ENCODE results near the gene SLC17A2.

Gene SLC17A2

GRCh38 chr6:25896252-25896651, 34.2 kb downstream of the SLC17A2 start:
- ChIA-PET CTCF (no interaction called here), POLR2A (no interaction called here)
- no peak for DNase-seq (ENCODE audit: low read depth, low spot score)
- H3K4me3 ChIP-seq (ENCODE audit: low read depth, low read length): no peak overlapping the region
- TF ChIP-seq CTCF (IDR thresholded peaks at IDR 0.05; ENCODE audit: insufficient read depth, low read length, missing control alignments): no peak

GRCh38 chr6:25895771-25896170, 34.7 kb downstream of the SLC17A2 start:
- ChIA-PET POLR2A (no interaction called here), CTCF (no interaction called here)
- DNase-seq (ENCODE audit: low read depth, low spot score): no peak
- H3K4me3 ChIP-seq (ENCODE audit: low read depth, low read length): no peak overlapping the region
- TF ChIP-seq CTCF (IDR thresholded peaks at IDR 0.05; ENCODE audit: insufficient read depth, low read length, missing control alignments): no peak

GRCh38 chr6:25893778-25894177, 36.7 kb downstream of the SLC17A2 start:
- TF ChIP-seq CTCF (IDR thresholded peaks at IDR 0.05; ENCODE audit: insufficient read depth, low read length, missing control alignments): no peak
- no peak overlapping the region for H3K4me3 ChIP-seq (ENCODE audit: low read depth, low read length)
- DNase-seq (ENCODE audit: low read depth, low spot score): no peak
- ChIA-PET CTCF (interaction anchor here (1.1 to 1.4 kb wide), 2 partner anchors 107 to 174 kb away, joined by 3 to 4 read pairs; no protein-coding TSS in a partner anchor), POLR2A (no interaction called here)

- H3K4me3 ChIP-seq (ENCODE audit: low read depth, low read length): no peak overlapping the region
Measured at GRCh38 chr6:25892877-25893276, 37.6 kb downstream of the SLC17A2 start.

GRCh38 chr6:25889877-25890853, 40.3 kb downstream of the SLC17A2 start:
- no peak for DNase-seq (ENCODE audit: low read depth, low spot score)
- CTCF ChIA-PET: interaction anchor here (0.6 to 2.0 kb wide), 4 partner anchors 16 to 667 kb away, joined by 3 to 6 read pairs (median 4); no protein-coding TSS in a partner anchor
- peak; percentile 12 for TF ChIP-seq CTCF (IDR thresholded peaks at IDR 0.05; ENCODE audit: insufficient read depth, low read length, missing control alignments)
- POLR2A ChIA-PET: no interaction called here
- H3K4me3 ChIP-seq (ENCODE audit: low read depth, low read length): no peak overlapping the region

More at GRCh38 chr6:25892877-25893276, 37.6 kb downstream of the SLC17A2 start:
- no peak for TF ChIP-seq CTCF (IDR thresholded peaks at IDR 0.05; ENCODE audit: insufficient read depth, low read length, missing control alignments)
- ChIA-PET POLR2A (no interaction called here), CTCF (no interaction called here)
- DNase-seq (ENCODE audit: low read depth, low spot score): no peak

- POLR2A ChIA-PET: no interaction called here
- no peak overlapping the region for H3K4me3 ChIP-seq (ENCODE audit: low read depth, low read length)
- CTCF ChIA-PET: interaction anchor here (1.2 kb wide), 1 partner anchor 168 kb away, joined by 3 read pairs; no protein-coding TSS in a partner anchor
- DNase-seq (ENCODE audit: low read depth, low spot score): no peak
- TF ChIP-seq CTCF (IDR thresholded peaks at IDR 0.05; ENCODE audit: insufficient read depth, low read length, missing control alignments): no peak
Measured at GRCh38 chr6:25888626-25889025, 41.9 kb downstream of the SLC17A2 start.

All from AG04449 (cell line).